Mucosa of stomach (tissue), 1 donor: ENCODE measurements around the gene PHYKPL.
A peak's percentile ranks its signal among the peaks of the same experiment; 100 is the strongest.

Experiments
- H3K27me3 ChIP-seq: one replicate; pipeline ENCODE4 v1.7.0; 2013; ENCODE audit warnings: mild to moderate bottlenecking, low read length; ENCODE audit not compliant: control insufficient read depth, insufficient read depth
- H3K36me3 ChIP-seq: one replicate; pipeline ENCODE4 v1.7.0; 2013; ENCODE audit warnings: low read length; ENCODE audit not compliant: control insufficient read depth, insufficient read depth
- H3K4me1 ChIP-seq: one replicate; pipeline ENCODE4 v1.7.0; 2013; ENCODE audit warnings: mild to moderate bottlenecking, low read length; ENCODE audit not compliant: control insufficient read depth, insufficient read depth
- H3K4me3 ChIP-seq: one replicate; pipeline ENCODE4 v1.7.0; 2013; ENCODE audit warnings: low read length
- H3K9ac ChIP-seq: one replicate; pipeline ENCODE4 v1.7.0; 2013; ENCODE audit warnings: mild to moderate bottlenecking, low read length, moderate library complexity
- H3K9me3 ChIP-seq: one replicate; pipeline ENCODE4 v1.7.0; 2013; ENCODE audit warnings: mild to moderate bottlenecking, low read length, moderate library complexity; ENCODE audit not compliant: control insufficient read depth
- donor health status: Pancreatic carcinoma.

Gene PHYKPL

DNA sequence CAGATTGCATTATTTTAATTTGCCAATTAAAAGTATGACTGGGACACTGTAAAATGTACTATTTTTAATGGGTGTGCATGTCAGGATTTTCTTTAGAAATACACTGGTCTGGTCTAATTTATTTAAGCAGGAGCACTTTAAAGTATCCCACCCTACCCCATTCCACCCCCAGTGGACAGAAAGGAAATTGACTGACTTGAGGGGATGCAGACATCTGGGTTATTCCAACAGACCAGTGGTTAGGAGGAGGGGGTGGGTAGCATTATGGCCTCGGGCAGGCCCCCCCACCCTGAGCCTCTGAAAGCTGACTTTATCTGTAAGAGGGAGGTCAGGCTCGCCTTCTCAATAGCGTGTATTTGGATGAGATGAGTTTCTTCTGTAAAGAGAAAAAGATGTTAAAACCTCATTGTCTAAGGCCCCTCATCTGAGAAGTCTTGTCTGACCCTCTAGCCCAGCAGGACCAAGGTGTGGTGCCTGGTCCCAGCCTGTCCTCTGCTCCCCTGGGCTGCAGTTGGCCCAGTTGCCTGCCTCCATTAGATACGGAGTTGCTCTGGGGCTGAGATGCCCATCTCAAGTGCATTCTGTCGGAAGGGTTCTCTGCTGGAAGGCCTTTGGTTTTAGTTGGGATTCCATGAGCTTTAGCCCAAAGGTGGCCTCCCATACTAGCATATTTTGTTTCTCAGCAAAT lies 23.9 kb downstream of the PHYKPL start:
- Histone ChIP-seq H3K27me3 (no peaks in the 10 kb centered on the region), H3K9ac (peak overlapping the region; percentile 7), H3K9me3 (no peaks in the 10 kb centered on the region), H3K4me3 (no peak overlapping the region), H3K4me1 (peaks cover 60% of the 10 kb centered on the region), H3K36me3 (peaks cover 42% of the 10 kb centered on the region)

DNA sequence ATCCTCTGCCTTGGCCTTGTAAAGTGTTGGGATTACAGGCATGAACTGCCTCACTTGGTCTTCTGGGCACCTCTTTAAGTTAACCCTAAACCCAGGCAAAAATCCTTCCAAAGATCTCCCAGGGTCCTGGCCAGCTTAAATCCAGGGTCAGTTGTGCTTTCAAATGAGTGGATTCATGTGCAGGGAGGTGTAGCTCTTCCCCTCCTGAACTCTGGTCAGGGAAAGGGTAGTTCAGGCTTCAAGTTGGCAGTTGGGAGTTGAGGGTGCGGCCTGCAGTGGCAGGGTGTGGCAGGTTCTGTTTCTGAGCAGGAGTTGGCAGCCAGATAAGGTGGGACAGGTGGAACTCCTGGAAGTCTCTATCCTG lies 24.7 kb downstream of the PHYKPL start:
- Histone ChIP-seq H3K4me3 (no peak overlapping the region), H3K27me3 (no peaks in the 10 kb centered on the region), H3K9me3 (no peaks in the 10 kb centered on the region), H3K4me1 (peaks cover 52% of the 10 kb centered on the region), H3K9ac (peak overlapping the region; percentile 7), H3K36me3 (peaks cover 34% of the 10 kb centered on the region)

DNA sequence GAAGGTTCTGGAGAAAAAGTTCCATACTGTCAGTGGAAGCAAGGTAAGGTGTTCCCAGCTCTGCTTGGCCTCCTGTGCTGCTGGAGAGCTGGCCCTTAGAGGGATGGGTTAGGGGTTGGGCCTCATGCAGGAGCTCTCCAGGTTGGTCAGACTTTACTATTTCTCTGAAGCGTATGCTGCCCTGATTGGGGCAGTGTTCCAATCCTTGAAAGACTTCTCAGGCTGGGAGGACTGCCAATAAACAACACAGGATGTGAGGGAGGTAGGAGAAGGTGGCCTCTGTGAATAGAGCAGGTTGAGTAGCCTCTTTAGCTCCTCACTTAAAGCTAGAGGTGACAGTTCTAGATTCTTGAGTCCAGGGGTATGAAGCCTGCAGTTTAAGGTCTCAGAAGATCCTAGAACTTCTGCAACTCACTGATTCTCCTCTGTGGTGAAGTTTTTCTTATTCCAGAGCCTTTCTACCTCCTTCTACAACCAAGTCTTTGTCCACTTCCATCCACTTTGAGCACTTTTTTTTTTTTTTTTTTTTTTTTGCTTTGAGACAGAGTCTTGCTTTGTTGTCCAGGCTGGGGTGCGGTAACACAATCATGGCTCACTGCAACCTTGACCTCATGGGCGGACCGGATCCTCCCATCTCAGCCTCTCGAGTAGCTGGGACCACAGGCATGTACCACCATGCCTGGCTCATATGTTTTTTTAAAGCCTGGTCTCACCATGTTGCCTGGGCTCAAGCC lies 25.3 kb downstream of the PHYKPL start:
- Histone ChIP-seq H3K4me1 (peaks cover 46% of the 10 kb centered on the region), H3K27me3 (no peaks in the 10 kb centered on the region), H3K9me3 (no peaks in the 10 kb centered on the region), H3K9ac (peak overlapping the region; percentile 71), H3K36me3 (peaks cover 31% of the 10 kb centered on the region), H3K4me3 (no peak overlapping the region)

DNA sequence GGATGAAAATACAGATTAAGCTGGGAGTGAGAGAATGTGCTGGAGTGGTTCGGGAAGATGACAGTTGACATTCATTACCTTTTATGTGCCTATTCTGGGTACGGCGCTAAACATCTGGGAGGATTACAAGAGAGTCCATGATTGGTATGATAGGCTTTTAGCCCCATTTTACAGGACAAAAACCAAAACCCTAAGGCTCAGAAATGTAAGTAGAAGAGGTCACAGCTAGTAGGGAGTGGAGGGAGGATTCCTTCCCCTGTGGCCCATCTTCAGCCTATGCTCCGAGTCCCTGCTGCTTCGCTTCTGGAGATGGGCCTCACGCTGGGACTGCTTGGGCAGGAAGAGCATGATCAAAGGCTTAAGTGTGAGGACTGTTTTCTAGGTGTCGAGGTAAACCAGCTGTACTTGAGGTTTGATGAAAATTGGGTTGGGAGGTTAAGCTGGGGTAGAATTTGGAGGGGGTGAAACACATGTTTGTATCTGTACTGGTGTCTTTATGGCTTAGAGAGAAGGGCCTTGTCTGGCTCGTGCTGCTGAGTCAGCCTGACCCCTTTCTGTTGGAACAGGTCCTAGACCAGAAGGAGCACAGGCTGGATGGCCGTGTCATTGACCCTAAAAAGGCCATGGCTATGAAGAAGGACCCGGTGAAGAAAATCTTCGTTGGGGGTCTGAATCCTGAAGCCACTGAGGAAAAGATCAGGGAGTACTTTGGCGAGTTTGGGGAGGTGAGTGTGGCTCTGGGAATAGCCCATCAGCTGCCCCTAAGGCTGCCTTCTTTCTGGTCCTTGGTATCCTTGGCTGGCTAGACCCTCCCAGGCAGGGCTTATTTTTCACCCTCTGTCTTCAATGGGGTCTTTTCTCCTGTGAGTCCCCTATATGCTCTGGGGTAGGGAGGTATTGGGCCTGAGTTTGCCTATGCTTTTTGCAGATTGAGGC lies 26.2 kb downstream of the PHYKPL start:
- Histone ChIP-seq H3K4me1 (peaks cover 40% of the 10 kb centered on the region), H3K4me3 (peak overlapping the region; percentile 64), H3K36me3 (peaks cover 26% of the 10 kb centered on the region), H3K27me3 (no peaks in the 10 kb centered on the region), H3K9me3 (no peaks in the 10 kb centered on the region), H3K9ac (peak overlapping the region; percentile 71)

GRCh38 chr5:178205749-178206047 lies 26.9 kb downstream of the PHYKPL start:
- H3K9me3 ChIP-seq, result no peaks in the 10 kb centered on the region
- H3K9ac ChIP-seq, result peak overlapping the region; percentile 71
- H3K4me1 ChIP-seq, result peaks cover 40% of the 10 kb centered on the region
- H3K36me3 ChIP-seq, result peaks cover 19% of the 10 kb centered on the region
- H3K4me3 ChIP-seq, result peak overlapping the region; percentile 64
- no peaks in the 10 kb centered on the region for H3K27me3 ChIP-seq

GRCh38 chr5:178204935-178205748 lies 27.5 kb downstream of the PHYKPL start:
- Histone ChIP-seq H3K9ac (peak overlapping the region; percentile 71), H3K4me1 (peaks cover 40% of the 10 kb centered on the region), H3K36me3 (peaks cover 14% of the 10 kb centered on the region), H3K27me3 (no peaks in the 10 kb centered on the region), H3K4me3 (peak overlapping the region; percentile 64), H3K9me3 (no peaks in the 10 kb centered on the region)

DNA sequence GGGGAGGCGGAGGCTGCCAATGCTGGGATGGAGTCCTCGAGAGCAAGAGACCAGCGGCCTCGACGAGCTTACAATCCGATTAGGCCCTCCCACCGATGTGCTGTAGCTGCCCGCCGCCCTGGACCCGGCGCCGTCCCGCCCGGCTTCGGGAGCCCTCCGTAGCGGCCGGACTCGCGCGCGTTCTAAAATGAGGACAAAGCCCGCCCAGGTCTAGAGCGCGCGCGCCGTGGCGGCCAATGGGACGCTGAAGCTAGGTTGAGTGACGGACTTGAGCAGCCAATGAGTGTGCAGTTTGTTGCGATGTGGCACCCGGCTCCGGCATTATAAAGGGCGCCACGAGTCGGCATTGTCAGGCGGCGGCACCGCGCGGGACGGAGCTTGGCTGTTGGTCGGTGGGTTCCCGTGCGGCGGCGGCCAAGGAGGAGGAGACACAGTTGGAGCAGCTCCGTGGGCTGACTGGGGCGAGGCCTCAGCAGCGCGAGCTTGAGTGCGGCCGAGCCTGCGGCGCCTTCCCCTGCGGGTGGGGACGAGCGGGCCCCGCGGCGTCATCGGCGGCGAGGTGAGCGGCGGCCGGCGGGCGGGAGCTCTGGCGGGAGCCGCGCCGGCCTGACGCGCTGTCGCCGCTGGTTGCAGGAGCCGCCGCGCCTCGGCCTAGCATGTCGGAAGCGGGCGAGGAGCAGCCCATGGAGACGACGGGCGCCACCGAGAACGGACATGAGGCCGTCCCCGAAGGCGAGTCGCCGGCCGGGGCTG lies 28.2 kb downstream of the PHYKPL start, which contains the start of gene HNRNPAB:
Gene HNRNPAB, plus strand, starts transcription at position 352 of the 753 bp plus-strand sequence. Its CDS starts 305 bp downstream, at position 657.
- peaks cover 8% of the 10 kb centered on the region for H3K36me3 ChIP-seq
- no peaks in the 10 kb centered on the region for H3K9me3 ChIP-seq
- peak within 1 kb of the TSS; percentile 71 for H3K4me3 ChIP-seq

GRCh38 chr5:178203670-178204181 lies 28.9 kb downstream of the PHYKPL start:
- Histone ChIP-seq H3K27me3 (no peaks in the 10 kb centered on the region), H3K9ac (peak overlapping the region; percentile 71), H3K36me3 (peaks cover 2% of the 10 kb centered on the region), H3K9me3 (no peaks in the 10 kb centered on the region), H3K4me3 (peak overlapping the region; percentile 71), H3K4me1 (peaks cover 30% of the 10 kb centered on the region)

More for the DNA sequence above, 28.2 kb downstream of the PHYKPL start, which contains the start of gene HNRNPAB:
- Histone ChIP-seq H3K4me1 (peaks cover 36% of the 10 kb centered on the region), H3K9ac (peak within 1 kb of the TSS; percentile 71), H3K27me3 (no peaks in the 10 kb centered on the region)

DNA sequence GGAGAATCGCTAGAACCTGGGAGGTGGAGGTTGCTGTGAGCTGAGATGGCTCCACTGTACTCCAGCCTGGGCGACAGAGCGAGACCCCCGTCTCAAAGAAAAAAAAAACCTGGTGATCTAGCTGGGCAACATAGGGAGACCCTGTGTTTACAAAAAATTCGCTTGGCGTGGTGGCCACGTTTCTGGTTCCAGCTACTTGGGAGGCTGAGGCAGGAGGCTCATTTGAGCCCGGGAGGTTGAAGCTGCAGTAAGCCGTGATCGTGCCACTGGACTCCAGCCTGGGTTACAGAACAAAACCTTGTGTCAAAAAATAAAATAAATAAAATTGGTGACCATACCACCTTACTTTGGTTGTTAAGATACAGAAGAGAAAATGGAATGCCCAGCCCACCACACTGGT lies 30.1 kb downstream of the PHYKPL start:
- Histone ChIP-seq H3K9ac (no peak overlapping the region), H3K9me3 (no peaks in the 10 kb centered on the region), H3K4me1 (peaks cover 18% of the 10 kb centered on the region), H3K27me3 (no peaks in the 10 kb centered on the region), H3K4me3 (no peak overlapping the region), H3K36me3 (no peaks in the 10 kb centered on the region)

DNA sequence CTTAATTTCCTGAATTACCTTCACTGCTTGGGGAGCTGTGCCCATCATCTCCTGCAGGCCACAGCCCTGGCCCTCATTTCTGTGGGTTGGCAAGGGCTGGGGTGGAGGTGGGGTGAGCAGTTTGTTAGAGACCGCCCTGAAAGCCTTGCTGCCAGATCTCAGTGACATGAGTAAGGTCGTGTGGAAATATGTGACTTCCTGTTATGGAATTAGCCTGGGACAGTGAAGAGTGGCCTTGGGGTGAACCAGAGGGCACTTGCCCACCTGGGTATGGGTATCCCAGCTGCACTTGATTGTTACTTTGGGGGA lies 30.7 kb downstream of the PHYKPL start:
- no peaks in the 10 kb centered on the region for H3K27me3 ChIP-seq
- no peaks in the 10 kb centered on the region for H3K9me3 ChIP-seq
- H3K9ac ChIP-seq, result no peak overlapping the region
- no peak overlapping the region for H3K4me3 ChIP-seq
- H3K4me1 ChIP-seq, result peaks cover 11% of the 10 kb centered on the region
- H3K36me3 ChIP-seq, result no peaks in the 10 kb centered on the region
